ENCODE data around the gene ADGRL1. TPM values are rescaled to one million over a fixed set of nuclear protein-coding genes. Genes with fewer than 3 reads are reported as not detected.

ADGRL1 gene
- total RNA-seq, 2 experiments from 2014 or later: 2.6 to 8.2 TPM

DNA sequence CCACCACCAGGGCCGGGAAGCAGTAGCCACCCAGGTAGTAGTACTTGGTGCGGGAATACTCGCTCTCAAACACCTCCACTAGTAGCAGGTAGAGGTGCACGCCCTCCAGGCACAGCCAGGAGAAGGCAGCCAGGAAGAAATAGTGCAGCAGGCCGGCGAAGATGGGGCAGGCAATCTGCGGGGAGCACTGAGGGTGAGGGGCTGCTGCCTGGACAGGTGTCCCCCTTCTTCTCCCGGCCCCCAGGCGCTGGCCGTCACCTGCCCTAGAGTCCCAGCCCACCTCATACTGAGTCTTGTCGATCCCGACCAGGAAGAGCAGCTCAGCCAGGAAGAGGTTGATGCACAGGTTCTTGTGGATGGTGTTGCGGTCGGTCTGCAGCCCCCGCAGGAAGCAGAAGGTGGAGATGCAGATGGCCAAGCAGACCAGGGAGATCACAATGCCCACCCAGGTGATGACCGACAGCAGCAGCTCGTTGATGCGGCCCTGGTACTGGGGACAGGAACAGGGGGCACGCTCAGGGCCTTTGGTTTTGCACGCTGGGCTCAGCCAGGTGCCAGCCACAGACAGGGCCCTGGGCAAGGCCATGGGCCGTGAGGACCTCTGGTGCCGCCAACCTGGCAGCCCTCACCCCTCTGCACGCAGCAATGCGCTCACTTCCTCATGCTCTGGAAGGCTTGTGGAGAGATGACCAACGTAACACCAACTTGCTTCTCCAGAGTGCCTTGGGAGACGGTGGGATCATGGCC, 48.8 kb downstream of the ADGRL1 start:
- Histone ChIP-seq H3K4me1 (ENCODE audit: insufficient read depth, low read length, poor library complexity, severe bottlenecking) (no peaks in the 10 kb centered on the region), H3K79me2 (ENCODE audit: insufficient read depth, low read depth, low read length) (no peaks in the 10 kb centered on the region), H3K4me2 (ENCODE audit: low read length) (no peak overlapping the region), H4K20me1 (ENCODE audit: insufficient read depth, low read length) (no peaks in the 10 kb centered on the region), H3K9me2 (ENCODE audit: insufficient read depth, low read length) (no peaks in the 10 kb centered on the region), H3K4me3 (ENCODE audit: low read depth, low read length, poor library complexity, severe bottlenecking) (no peak overlapping the region), H3K27ac (ENCODE audit: low read depth, low read length, poor library complexity, severe bottlenecking) (no peak overlapping the region), H3K36me3 (ENCODE audit: insufficient read depth, low read length) (no peaks in the 10 kb centered on the region), H3K9me3 (ENCODE audit: low read length) (no peaks in the 10 kb centered on the region), H2AFZ (ENCODE audit: low read length) (no peak overlapping the region)
- ChIA-PET POLR2A (interaction anchor here (0.7 kb wide), 1 partner anchor 25 kb away, joined by 3 read pairs; no protein-coding TSS in a partner anchor), CTCF (ENCODE audit: unreplicated experiment) (no interaction called here)
- TF ChIP-seq, protein P1, sequence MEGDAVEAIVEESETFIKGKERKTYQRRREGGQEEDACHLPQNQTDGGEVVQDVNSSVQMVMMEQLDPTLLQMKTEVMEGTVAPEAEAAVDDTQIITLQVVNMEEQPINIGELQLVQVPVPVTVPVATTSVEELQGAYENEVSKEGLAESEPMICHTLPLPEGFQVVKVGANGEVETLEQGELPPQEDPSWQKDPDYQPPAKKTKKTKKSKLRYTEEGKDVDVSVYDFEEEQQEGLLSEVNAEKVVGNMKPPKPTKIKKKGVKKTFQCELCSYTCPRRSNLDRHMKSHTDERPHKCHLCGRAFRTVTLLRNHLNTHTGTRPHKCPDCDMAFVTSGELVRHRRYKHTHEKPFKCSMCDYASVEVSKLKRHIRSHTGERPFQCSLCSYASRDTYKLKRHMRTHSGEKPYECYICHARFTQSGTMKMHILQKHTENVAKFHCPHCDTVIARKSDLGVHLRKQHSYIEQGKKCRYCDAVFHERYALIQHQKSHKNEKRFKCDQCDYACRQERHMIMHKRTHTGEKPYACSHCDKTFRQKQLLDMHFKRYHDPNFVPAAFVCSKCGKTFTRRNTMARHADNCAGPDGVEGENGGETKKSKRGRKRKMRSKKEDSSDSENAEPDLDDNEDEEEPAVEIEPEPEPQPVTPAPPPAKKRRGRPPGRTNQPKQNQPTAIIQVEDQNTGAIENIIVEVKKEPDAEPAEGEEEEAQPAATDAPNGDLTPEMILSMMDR (conservative IDR thresholded peaks at IDR 0.05; ENCODE audit: low read length): no peak
- TF ChIP-seq EZH2phosphoT487 (IDR thresholded peaks at IDR 0.05; ENCODE audit: borderline replicate concordance, low read depth, low read length): no peak
- DNase-seq (ENCODE audit: low spot score): no peak
- intact Hi-C loops (cut with micrococcal nuclease; ENCODE audit: unreplicated experiment): no loop called here
- no TSS peak for BruUV-seq (replicated peaks)

DNA sequence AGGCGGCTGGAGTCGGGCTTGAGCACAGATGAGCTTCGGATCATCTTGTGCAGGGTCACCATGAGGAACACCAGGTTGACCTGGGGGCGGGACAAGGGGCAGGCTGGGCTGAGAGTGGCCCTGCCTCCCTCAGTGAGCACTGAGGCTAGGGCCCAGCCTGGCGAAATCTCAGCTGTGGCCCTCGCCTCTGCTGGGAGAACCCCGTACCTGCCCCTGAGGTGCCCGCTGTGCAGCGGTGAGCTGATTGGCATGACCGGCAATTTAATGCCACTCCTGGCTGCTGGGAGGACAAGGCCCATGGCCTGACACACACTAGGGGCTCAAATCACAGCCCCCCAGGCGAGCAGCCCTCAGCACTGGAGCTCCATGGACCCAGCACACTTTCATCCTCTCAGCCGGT, 49.8 kb downstream of the ADGRL1 start:
- H3K4me2 ChIP-seq (ENCODE audit: low read length): no peak overlapping the region
- no peaks in the 10 kb centered on the region for H3K9me3 ChIP-seq (ENCODE audit: low read length)
- H3K4me3 ChIP-seq (ENCODE audit: low read depth, low read length, poor library complexity, severe bottlenecking): no peak overlapping the region
- DNase-seq (ENCODE audit: low spot score): no peak
- BruUV-seq (replicated peaks): no TSS peak
- no peaks in the 10 kb centered on the region for H3K79me2 ChIP-seq (ENCODE audit: insufficient read depth, low read depth, low read length)
- H2AFZ ChIP-seq (ENCODE audit: low read length): no peak overlapping the region
- H3K9me2 ChIP-seq (ENCODE audit: insufficient read depth, low read length): no peaks in the 10 kb centered on the region
- H3K36me3 ChIP-seq (ENCODE audit: insufficient read depth, low read length): no peaks in the 10 kb centered on the region
- no peak overlapping the region for H3K27ac ChIP-seq (ENCODE audit: low read depth, low read length, poor library complexity, severe bottlenecking)
- intact Hi-C loops (cut with micrococcal nuclease; ENCODE audit: unreplicated experiment): no loop called here
- no peaks in the 10 kb centered on the region for H4K20me1 ChIP-seq (ENCODE audit: insufficient read depth, low read length)
- TF ChIP-seq, protein P1 (conservative IDR thresholded peaks at IDR 0.05; ENCODE audit: low read length): no peak
- TF ChIP-seq EZH2phosphoT487 (IDR thresholded peaks at IDR 0.05; ENCODE audit: borderline replicate concordance, low read depth, low read length): no peak
- POLR2A ChIA-PET: interaction anchor here (0.7 kb wide), 1 partner anchor 24 kb away, joined by 3 read pairs; no protein-coding TSS in a partner anchor
- no peaks in the 10 kb centered on the region for H3K4me1 ChIP-seq (ENCODE audit: insufficient read depth, low read length, poor library complexity, severe bottlenecking)
- CTCF ChIA-PET (ENCODE audit: unreplicated experiment): no interaction called here

DNA sequence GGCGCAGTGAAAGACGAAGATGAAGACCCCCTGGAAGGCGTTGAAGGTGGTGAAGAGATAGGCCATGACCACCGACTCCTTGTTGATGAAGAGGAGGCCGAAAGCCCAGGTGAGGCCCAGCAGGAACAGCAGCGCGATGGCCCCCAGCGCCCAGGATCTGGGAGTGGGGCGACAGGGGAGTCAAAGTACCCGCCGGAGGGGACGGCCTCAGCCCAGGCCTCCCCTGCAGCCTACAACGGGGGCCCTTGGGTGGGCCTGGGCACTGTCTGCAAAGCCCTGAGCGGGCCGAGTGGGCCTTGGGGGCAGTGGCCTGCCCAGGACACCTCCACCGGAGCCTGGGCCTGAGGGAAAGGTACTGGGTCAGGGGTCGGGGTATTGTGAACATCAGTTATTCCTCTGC, 50.6 kb downstream of the ADGRL1 start:
- no peaks in the 10 kb centered on the region for H3K9me3 ChIP-seq (ENCODE audit: low read length)
- BruUV-seq (replicated peaks): no TSS peak
- H2AFZ ChIP-seq (ENCODE audit: low read length): no peak overlapping the region
- ChIA-PET CTCF (ENCODE audit: unreplicated experiment) (no interaction called here), POLR2A (interaction anchor here (0.9 kb wide), 1 partner anchor 9 kb away, joined by 4 read pairs; no protein-coding TSS in a partner anchor)
- no peaks in the 10 kb centered on the region for H3K79me2 ChIP-seq (ENCODE audit: insufficient read depth, low read depth, low read length)
- H3K9me2 ChIP-seq (ENCODE audit: insufficient read depth, low read length): no peaks in the 10 kb centered on the region
- H3K4me1 ChIP-seq (ENCODE audit: insufficient read depth, low read length, poor library complexity, severe bottlenecking): no peaks in the 10 kb centered on the region
- H3K27ac ChIP-seq (ENCODE audit: low read depth, low read length, poor library complexity, severe bottlenecking): no peak overlapping the region
- no peak for TF ChIP-seq EZH2phosphoT487 (IDR thresholded peaks at IDR 0.05; ENCODE audit: borderline replicate concordance, low read depth, low read length)
- TF ChIP-seq, protein P1 (conservative IDR thresholded peaks at IDR 0.05; ENCODE audit: low read length): no peak
- H4K20me1 ChIP-seq (ENCODE audit: insufficient read depth, low read length): no peaks in the 10 kb centered on the region
- intact Hi-C loops (cut with micrococcal nuclease; ENCODE audit: unreplicated experiment): no loop called here
- no peak overlapping the region for H3K4me2 ChIP-seq (ENCODE audit: low read length)
- no peak overlapping the region for H3K4me3 ChIP-seq (ENCODE audit: low read depth, low read length, poor library complexity, severe bottlenecking)
- DNase-seq (ENCODE audit: low spot score): no peak
- no peaks in the 10 kb centered on the region for H3K36me3 ChIP-seq (ENCODE audit: insufficient read depth, low read length)

All from OCI-LY7 (cell line).